Erythroblast (primary cell): ENCODE data around the gene ARHGEF10L.

ENCODE experiments used
- GATA1 ChIP-seq: IDR thresholded peaks from 2 replicates; pipeline ENCODE4 v1.6.1; 2011; ENCODE audit warnings: low read depth, mild to moderate bottlenecking, control low read depth, low read length, moderate library complexity
- POLR2A ChIP-seq: IDR thresholded peaks from 2 replicates; pipeline ENCODE4 v1.6.1; 2011; ENCODE audit warnings: mild to moderate bottlenecking, low read length

DNA sequence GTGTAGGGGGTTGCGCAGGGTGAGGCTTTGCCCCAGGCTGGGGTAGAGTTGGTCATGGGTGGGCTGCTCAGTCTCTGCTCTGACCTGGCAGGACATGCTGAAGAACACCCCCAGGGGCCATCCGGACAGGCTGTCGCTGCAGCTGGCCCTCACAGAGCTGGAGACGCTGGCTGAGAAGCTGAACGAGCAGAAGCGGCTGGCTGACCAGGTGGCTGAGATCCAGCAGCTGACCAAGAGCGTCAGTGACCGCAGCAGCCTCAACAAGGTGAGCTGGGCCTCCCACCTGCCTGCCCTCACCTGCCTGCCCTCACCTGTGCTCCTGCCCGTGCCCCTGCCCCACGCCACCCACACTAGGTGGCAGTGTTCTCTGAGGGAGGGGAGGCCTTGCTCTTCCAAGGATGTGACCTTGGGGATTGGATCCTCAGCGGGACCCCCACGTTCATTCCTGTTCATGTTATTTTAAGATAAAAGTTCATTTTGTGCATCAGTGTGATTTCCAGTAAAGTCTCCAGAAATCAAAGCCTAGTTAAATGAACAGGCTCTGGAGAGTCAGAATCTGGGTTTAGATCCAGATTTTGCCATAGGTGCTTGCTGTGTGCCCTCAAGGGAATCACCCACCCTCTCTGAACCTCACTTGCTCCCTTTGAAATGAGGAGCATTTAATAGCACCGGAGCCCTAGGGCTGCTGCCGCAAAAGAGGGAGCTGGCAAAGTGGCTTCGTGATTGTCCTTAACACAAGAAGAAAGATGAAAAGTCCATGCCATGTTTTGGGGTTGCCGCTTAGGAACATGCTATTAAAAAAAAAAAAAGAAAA is 87.9 kb downstream of the ARHGEF10L start:
- no peak for TF ChIP-seq POLR2A
- TF ChIP-seq GATA1 = no peak
